IMR-90 (cell line): ENCODE results near the gene FMO1.

Experiments
- CTCF ChIP-seq: conservative IDR thresholded peaks from 2 replicates; pipeline ENCODE4 v1.5.1; 2012; ENCODE audit warnings: mild to moderate bottlenecking, low read depth, low read length, improper control_type of control experiment
- MXI1 ChIP-seq: IDR thresholded peaks from 2 replicates; pipeline ENCODE4 v1.6.1; 2012; ENCODE audit warnings: low read depth, mild to moderate bottlenecking, low read length, moderate library complexity, borderline replicate concordance
- POLR2A ChIP-seq: IDR thresholded peaks from 2 replicates; pipeline ENCODE4 v1.6.1; 2012; ENCODE audit warnings: mild to moderate bottlenecking, low read depth, low read length

DNA sequence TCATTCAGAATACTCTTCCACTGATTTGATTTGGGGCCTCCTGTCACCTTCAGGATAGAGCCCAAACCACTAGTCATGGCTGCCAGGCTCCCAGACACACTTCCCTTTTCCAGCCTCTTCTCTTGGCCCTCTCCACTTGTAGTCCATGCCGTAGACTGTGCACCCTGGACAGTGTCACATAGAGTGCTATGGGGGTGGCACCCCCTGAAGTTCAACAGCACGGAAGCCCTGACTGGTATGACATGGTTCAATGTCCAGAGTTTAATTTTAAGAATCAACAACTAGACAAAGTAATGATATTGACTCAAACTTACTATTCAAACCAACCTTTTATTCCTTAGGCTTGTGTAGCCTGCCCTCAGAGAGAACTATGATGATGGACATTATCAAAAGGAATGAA is 40.9 kb upstream of the FMO1 start:
- no peak for TF ChIP-seq MXI1
- no peak for TF ChIP-seq CTCF
- no peak for TF ChIP-seq POLR2A
